Nephron (organoid): ENCODE data around the gene CCDC88C.

Source experiments
- H3K27ac Mint-ChIP-seq, 3 experiments: 2 replicates each; pipeline ENCODE4 v1.8.0; 2020; ENCODE audit warnings: mixed read lengths in 3 of 3, mild to moderate bottlenecking in 2 of 3, moderate library complexity in 1 of 3
- H3K27me3 Mint-ChIP-seq: 2 replicates; pipeline ENCODE4 v1.8.0; 2021; ENCODE audit warnings: low read depth, mild to moderate bottlenecking, moderate library complexity, mixed read lengths
- H3K36me3 Mint-ChIP-seq: 2 replicates; pipeline ENCODE4 v1.8.0; 2020; ENCODE audit warnings: low read depth, mixed read lengths
- H3K4me1 Mint-ChIP-seq: 2 replicates; pipeline ENCODE4 v1.8.0; 2020; ENCODE audit warnings: mixed read lengths
- H3K4me3 Mint-ChIP-seq, 3 experiments: 2 replicates each; pipeline ENCODE4 v1.8.0; 2020; ENCODE audit warnings: mild to moderate bottlenecking in 3 of 3, mixed read lengths in 3 of 3, moderate library complexity in 2 of 3
- H3K9me3 Mint-ChIP-seq: 2 replicates; pipeline ENCODE4 v1.8.0; 2020; ENCODE audit warnings: mixed read lengths
- TF ChIP-seq, protein P1 (sequence below), 3 experiments: fragments of 200-600 bp; sonication (generic); IDR thresholded peaks; one replicate each; pipeline ENCODE4 v1.5.0; 2021; ENCODE audit warnings: antibody characterized with exemption in 3 of 3; ENCODE audit not compliant: unreplicated experiment in 3 of 3

CCDC88C gene

DNA sequence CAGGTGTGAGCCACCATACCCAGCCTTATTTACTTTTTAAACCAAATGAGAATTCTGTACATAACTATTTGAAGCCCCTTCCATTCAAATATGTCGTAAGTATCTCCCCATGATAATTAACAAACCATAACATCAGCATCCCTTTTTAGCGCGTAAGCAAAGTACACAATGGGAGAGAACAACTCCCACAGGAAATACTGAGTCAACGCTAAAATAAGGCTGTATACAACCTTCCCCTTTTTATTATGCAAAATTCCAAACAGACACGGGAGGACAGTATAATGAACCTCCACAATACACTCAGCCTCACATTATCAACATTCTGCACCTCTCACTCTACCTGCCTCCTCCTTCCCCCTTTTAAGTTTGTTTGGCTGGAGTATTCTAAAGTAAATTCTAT, 73.5 kb downstream of the CCDC88C start:
- H3K9me3 Mint-ChIP-seq, result no peaks in the 10 kb centered on the region
- TF ChIP-seq, protein P1, sequence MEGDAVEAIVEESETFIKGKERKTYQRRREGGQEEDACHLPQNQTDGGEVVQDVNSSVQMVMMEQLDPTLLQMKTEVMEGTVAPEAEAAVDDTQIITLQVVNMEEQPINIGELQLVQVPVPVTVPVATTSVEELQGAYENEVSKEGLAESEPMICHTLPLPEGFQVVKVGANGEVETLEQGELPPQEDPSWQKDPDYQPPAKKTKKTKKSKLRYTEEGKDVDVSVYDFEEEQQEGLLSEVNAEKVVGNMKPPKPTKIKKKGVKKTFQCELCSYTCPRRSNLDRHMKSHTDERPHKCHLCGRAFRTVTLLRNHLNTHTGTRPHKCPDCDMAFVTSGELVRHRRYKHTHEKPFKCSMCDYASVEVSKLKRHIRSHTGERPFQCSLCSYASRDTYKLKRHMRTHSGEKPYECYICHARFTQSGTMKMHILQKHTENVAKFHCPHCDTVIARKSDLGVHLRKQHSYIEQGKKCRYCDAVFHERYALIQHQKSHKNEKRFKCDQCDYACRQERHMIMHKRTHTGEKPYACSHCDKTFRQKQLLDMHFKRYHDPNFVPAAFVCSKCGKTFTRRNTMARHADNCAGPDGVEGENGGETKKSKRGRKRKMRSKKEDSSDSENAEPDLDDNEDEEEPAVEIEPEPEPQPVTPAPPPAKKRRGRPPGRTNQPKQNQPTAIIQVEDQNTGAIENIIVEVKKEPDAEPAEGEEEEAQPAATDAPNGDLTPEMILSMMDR (IDR thresholded peaks at IDR 0.05; ENCODE audit: unreplicated experiment in 3 of 3), result no peak
- H3K4me1 Mint-ChIP-seq, result peaks cover 40% of the 10 kb centered on the region
- no peak overlapping the region for H3K4me3 Mint-ChIP-seq
- H3K27ac Mint-ChIP-seq, result no peak overlapping the region
- peaks cover 13% of the 10 kb centered on the region for H3K27me3 Mint-ChIP-seq
- no peaks in the 10 kb centered on the region for H3K36me3 Mint-ChIP-seq

GRCh38 chr14:91343051-91343450, 74.6 kb downstream of the CCDC88C start:
- peaks cover 18% of the 10 kb centered on the region for H3K27me3 Mint-ChIP-seq
- TF ChIP-seq, protein P1 (IDR thresholded peaks at IDR 0.05; ENCODE audit: unreplicated experiment in 3 of 3), result no peak
- H3K4me1 Mint-ChIP-seq, result peaks cover 46% of the 10 kb centered on the region
- H3K4me3 Mint-ChIP-seq, result no peak overlapping the region
- H3K9me3 Mint-ChIP-seq, result no peaks in the 10 kb centered on the region
- H3K36me3 Mint-ChIP-seq, result no peaks in the 10 kb centered on the region
- H3K27ac Mint-ChIP-seq, result no peak overlapping the region

DNA sequence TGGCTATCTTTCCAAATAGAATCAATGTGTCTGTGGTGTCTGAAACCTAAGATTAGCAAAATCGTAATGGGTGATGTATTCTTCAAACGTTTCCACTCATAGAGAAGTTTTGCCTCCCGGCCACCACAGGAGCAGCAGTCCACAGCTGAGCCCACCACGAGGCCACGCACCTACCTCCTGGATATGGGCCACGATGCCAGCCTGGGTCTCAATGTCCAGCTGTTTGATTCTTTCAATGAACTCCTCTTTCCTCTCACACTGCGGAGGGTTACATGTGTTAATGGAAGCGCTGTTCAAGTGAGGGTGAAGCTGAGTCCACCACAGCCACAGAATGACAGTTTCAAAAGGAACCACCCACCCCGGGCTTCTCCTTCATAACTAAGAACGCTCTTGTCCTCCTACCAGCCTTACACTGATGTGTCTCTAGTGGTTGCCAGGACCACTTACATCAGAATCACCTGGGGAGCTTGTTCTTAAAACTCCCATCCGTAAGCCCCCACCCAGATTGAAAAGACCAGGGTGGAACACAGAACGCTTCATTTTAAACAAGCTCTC, 75.3 kb downstream of the CCDC88C start:
- Mint-ChIP-seq H3K27me3 (peaks cover 18% of the 10 kb centered on the region), H3K27ac (peak overlapping the region in 2 of 3 experiments; percentile 73 to 78), H3K4me1 (peaks cover 53% of the 10 kb centered on the region), H3K4me3 (no peak overlapping the region), H3K9me3 (no peaks in the 10 kb centered on the region), H3K36me3 (no peaks in the 10 kb centered on the region)
- TF ChIP-seq, protein P1 (IDR thresholded peaks at IDR 0.05; ENCODE audit: unreplicated experiment in 3 of 3), result no peak

- peaks cover 15% of the 10 kb centered on the region for H3K27me3 Mint-ChIP-seq
- H3K36me3 Mint-ChIP-seq, result no peaks in the 10 kb centered on the region
These were observed 75.9 kb downstream of the CCDC88C start for GRCh38 chr14:91341751-91342154.

GRCh38 chr14:91341334-91341733, 76.3 kb downstream of the CCDC88C start:
- no peaks in the 10 kb centered on the region for H3K36me3 Mint-ChIP-seq
- H3K27ac Mint-ChIP-seq, result peak overlapping the region; percentile 31 to 78 (median 73)
- H3K4me3 Mint-ChIP-seq, result no peak overlapping the region
- H3K27me3 Mint-ChIP-seq, result peaks cover 14% of the 10 kb centered on the region
- TF ChIP-seq, protein P1 (IDR thresholded peaks at IDR 0.05; ENCODE audit: unreplicated experiment in 3 of 3), result no peak
- H3K9me3 Mint-ChIP-seq, result no peaks in the 10 kb centered on the region
- H3K4me1 Mint-ChIP-seq, result peaks cover 53% of the 10 kb centered on the region

More at GRCh38 chr14:91341751-91342154, 75.9 kb downstream of the CCDC88C start:
- Mint-ChIP-seq H3K9me3 (no peaks in the 10 kb centered on the region), H3K4me3 (no peak overlapping the region), H3K27ac (peak overlapping the region; percentile 31 to 78 (median 73)), H3K4me1 (peaks cover 53% of the 10 kb centered on the region)
- TF ChIP-seq, protein P1 (IDR thresholded peaks at IDR 0.05; ENCODE audit: unreplicated experiment in 3 of 3), result no peak
